Peyer's patch (tissue), 4 donors: ENCODE measurements around the gene NOL4L. TPM values are rescaled to one million over a fixed set of nuclear protein-coding genes. Genes with fewer than 3 reads are reported as not detected.

ENCODE experiments used
- DNase-seq, 3 donors: peaks; one replicate each; pipeline ENCODE4 v3.0.0-alpha.2; 2017 to 2019
- H3K27ac ChIP-seq, 4 donors: fragments of 200-600 bp; sonication (generic); one replicate each; pipeline ENCODE4 v1.5.1; 2016 to 2019
- H3K27me3 ChIP-seq, 2 donors: fragments of 200-600 bp; sonication (generic); one replicate each; pipeline ENCODE4 v1.5.1; 2019
- H3K36me3 ChIP-seq, 3 donors: fragments of 200-600 bp; sonication (generic); one replicate each; pipeline ENCODE4 v1.5.1; 2016 to 2019
- H3K4me1 ChIP-seq, 4 donors: fragments of 200-600 bp; sonication (generic); one replicate each; pipeline ENCODE4 v1.5.1; 2016 to 2019
- H3K4me3 ChIP-seq, 4 donors: fragments of 200-600 bp; sonication (generic); 1 replicate in 3 of 4; 2 replicates in 1 of 4; pipeline ENCODE4 v1.5.1; 2016 to 2019; ENCODE audit warnings: mild to moderate bottlenecking in 1 of 4
- H3K9me3 ChIP-seq, 4 donors: fragments of 200-600 bp; sonication (generic); one replicate each; pipeline ENCODE4 v1.5.1; 2016 to 2019; ENCODE audit warnings: mild to moderate bottlenecking in 1 of 4
- CTCF ChIP-seq, 6 experiments: fragments of 450-650 bp in 4 of 6; fragments of 200-600 bp in 2 of 6; sonication (generic) in 1 of 6; IDR thresholded peaks; one replicate each; pipeline ENCODE4 v1.5.1; 2017 to 2019; ENCODE audit warnings: antibody characterized with exemption in 6 of 6, mild to moderate bottlenecking in 3 of 6, moderate library complexity in 1 of 6
- POLR2A ChIP-seq, 2 donors: fragments of 450-650 bp; IDR thresholded peaks; one replicate each; pipeline ENCODE4 v1.5.1; 2017; ENCODE audit warnings: antibody characterized with exemption in 2 of 2, mild to moderate bottlenecking in 2 of 2, moderate library complexity in 2 of 2
- total RNA-seq, 4 donors: library from RNA; depleted of rRNA; stranded (reverse); fragments of >200 nt; gene quantifications; one replicate each; pipeline ENCODE4 v1.1.0, GENCODE V29; 2016

The NOL4L gene
- total RNA-seq, 4 donors from 2014 or later: 44.6 to 134 (median 109) TPM

- DNase-seq: peak in 1 of 3 donors; percentile 40
- Histone ChIP-seq H3K4me3 (no peak overlapping the region), H3K27me3 (no peaks in the 10 kb centered on the region), H3K9me3 (no peaks in the 10 kb centered on the region), H3K4me1 (peaks cover 0 to 17% (median 4%) of the 10 kb centered on the region in 4 donors), H3K36me3 (peaks cover 0 to 57% (median 0%) of the 10 kb centered on the region in 3 donors), H3K27ac (no peak overlapping the region)
- TF ChIP-seq CTCF (IDR thresholded peaks at IDR 0.05) (no peak), POLR2A (IDR thresholded peaks at IDR 0.05) (no peak)
Observed at GRCh38 chr20:32455171-32455900, 129.8 kb downstream of the NOL4L start.

- Histone ChIP-seq H3K4me3 (no peak overlapping the region), H3K9me3 (no peaks in the 10 kb centered on the region), H3K27ac (no peak overlapping the region), H3K27me3 (no peaks in the 10 kb centered on the region), H3K36me3 (peaks cover 0 to 66% (median 0%) of the 10 kb centered on the region in 3 donors), H3K4me1 (peaks cover 0 to 17% (median 4%) of the 10 kb centered on the region in 4 donors)
- peak in 1 of 3 donors; percentile 44 for DNase-seq
- no peak for TF ChIP-seq POLR2A (IDR thresholded peaks at IDR 0.05)
Observed at GRCh38 chr20:32454164-32455145, 130.7 kb downstream of the NOL4L start.

DNA sequence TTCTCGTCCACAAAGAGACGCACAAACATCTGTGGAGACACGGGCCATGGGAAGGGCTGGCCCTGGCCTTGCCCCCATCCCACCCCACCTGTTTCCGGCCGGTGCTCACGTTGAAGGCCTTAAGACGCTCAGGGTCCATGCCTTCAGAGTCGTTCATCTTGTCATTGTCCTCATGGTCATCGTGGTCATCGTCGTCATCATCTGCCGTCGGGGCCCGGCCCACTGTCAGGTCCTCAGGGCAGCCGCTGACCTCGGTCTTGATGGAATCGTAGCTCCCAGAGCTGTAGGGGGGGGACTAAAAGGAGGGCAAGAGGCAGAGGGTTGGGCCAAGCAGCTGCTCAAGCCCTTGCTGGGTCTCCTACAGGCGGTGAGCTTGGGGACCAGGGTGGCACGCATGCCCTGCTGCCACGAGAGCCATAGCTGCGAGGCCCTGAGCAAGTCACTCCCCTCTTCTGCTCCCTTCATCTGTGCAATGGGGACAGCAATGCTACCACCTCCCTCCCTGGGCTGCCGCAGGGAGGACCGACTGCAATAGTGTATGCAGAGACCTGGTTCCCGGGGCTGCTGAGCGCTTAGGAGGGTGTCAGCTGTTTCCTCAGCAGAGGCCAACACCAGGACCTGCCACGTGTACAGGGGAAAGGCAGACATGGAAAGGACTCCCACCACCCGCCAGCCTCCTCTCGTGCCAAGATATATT, 131.5 kb downstream of the NOL4L start:
- Histone ChIP-seq H3K9me3 (no peaks in the 10 kb centered on the region), H3K4me3 (no peak overlapping the region), H3K27me3 (no peaks in the 10 kb centered on the region), H3K27ac (no peak overlapping the region), H3K36me3 (peaks cover 0 to 72% (median 0%) of the 10 kb centered on the region in 3 donors), H3K4me1 (peaks cover 0 to 21% (median 4%) of the 10 kb centered on the region in 4 donors)
- TF ChIP-seq POLR2A (IDR thresholded peaks at IDR 0.05) (no peak), CTCF (IDR thresholded peaks at IDR 0.05) (no peak)
- no peak for DNase-seq

GRCh38 chr20:32452776-32453466, 132.2 kb downstream of the NOL4L start:
- TF ChIP-seq CTCF (IDR thresholded peaks at IDR 0.05): no peak
- no peak for TF ChIP-seq POLR2A (IDR thresholded peaks at IDR 0.05)
- no peak for DNase-seq

GRCh38 chr20:32451682-32452461, 133.3 kb downstream of the NOL4L start:
- Histone ChIP-seq H3K4me1 (peaks cover 0 to 11% (median 0%) of the 10 kb centered on the region in 4 donors), H3K4me3 (no peak overlapping the region), H3K27ac (no peak overlapping the region), H3K27me3 (no peaks in the 10 kb centered on the region), H3K9me3 (no peaks in the 10 kb centered on the region), H3K36me3 (peaks cover 0 to 90% (median 0%) of the 10 kb centered on the region in 3 donors)
- no peak for DNase-seq
- TF ChIP-seq POLR2A (IDR thresholded peaks at IDR 0.05): no peak
- no peak for TF ChIP-seq CTCF (IDR thresholded peaks at IDR 0.05)

More at GRCh38 chr20:32452776-32453466, 132.2 kb downstream of the NOL4L start:
- Histone ChIP-seq H3K4me3 (no peak overlapping the region), H3K4me1 (peaks cover 0 to 22% (median 4%) of the 10 kb centered on the region in 4 donors), H3K27me3 (no peaks in the 10 kb centered on the region), H3K36me3 (peaks cover 0 to 79% (median 0%) of the 10 kb centered on the region in 3 donors), H3K27ac (no peak overlapping the region), H3K9me3 (no peaks in the 10 kb centered on the region)
